ENCODE data around the gene ISM2. TPM values are rescaled to one million over a fixed set of nuclear protein-coding genes. Genes with fewer than 3 reads are reported as not detected.

The ISM2 gene
- total and polyA plus RNA-seq, 2 experiments from 2014 or later = 0.69 to 1.3 TPM

GRCh38 chr14:77509366-77509765, 10.8 kb upstream of the ISM2 start:
- H3F3A ChIP-seq (replicated peaks; ENCODE audit: low read depth) = no peaks in the 10 kb centered on the region
- H3K27ac ChIP-seq (ENCODE audit: low read depth) = no peak overlapping the region
- H3K4me2 ChIP-seq = no peak overlapping the region
- no peaks in the 10 kb centered on the region for H3K79me2 ChIP-seq (replicated peaks; ENCODE audit: insufficient read depth)
- no peaks in the 10 kb centered on the region for H3K9me2 ChIP-seq (ENCODE audit: insufficient read depth)
- no peaks in the 10 kb centered on the region for H3K4me1 ChIP-seq (ENCODE audit: insufficient read depth)
- peaks cover 16% of the 10 kb centered on the region; the same call in 2 of the 3 replicates for H3K36me3 Mint-ChIP-seq (ENCODE audit: low read depth)
- H3K4me3 ChIP-seq = no peak overlapping the region
- H3K27me3 Mint-ChIP-seq (ENCODE audit: insufficient read depth, low read depth, poor library complexity) = no peaks in the 10 kb centered on the region
- H2AFZ ChIP-seq = no peak overlapping the region
- no peak for DNase-seq (ENCODE audit: low spot score)
- no peaks in the 10 kb centered on the region for H3K4me1 Mint-ChIP-seq
- peaks cover 11% of the 10 kb centered on the region; the same call in 1 of the 2 replicates for H3K36me3 ChIP-seq (ENCODE audit: insufficient read depth)
- H4K20me1 ChIP-seq (replicated peaks; ENCODE audit: insufficient read depth) = no peaks in the 10 kb centered on the region
- TF ChIP-seq STAT1 (IDR thresholded peaks at IDR 0.05; ENCODE audit: unreplicated experiment) (no peak), POLR2AphosphoS5 (IDR thresholded peaks at IDR 0.05; ENCODE audit: low read depth) (no peak), JUNB (IDR thresholded peaks at IDR 0.05; ENCODE audit: unreplicated experiment) (no peak), CTCF (conservative IDR thresholded peaks at IDR 0.05; ENCODE audit: low read depth in 2 of 2) (no peak), ZNF114 (CRISPR knock-in tag; IDR thresholded peaks at IDR 0.05) (no peak), NANOG (IDR thresholded peaks at IDR 0.05; ENCODE audit: borderline replicate concordance) (no peak)
- no peak overlapping the region for H3K4me3 Mint-ChIP-seq
- H3K27me3 ChIP-seq (ENCODE audit: insufficient read depth) = no peaks in the 10 kb centered on the region
- no peak for ATAC-seq
- peaks cover 2% of the 10 kb centered on the region; the same call in 1 of the 3 replicates for H3K9me3 Mint-ChIP-seq
- no peak overlapping the region for H3K27ac Mint-ChIP-seq

- no peaks in the 10 kb centered on the region for H3K4me1 ChIP-seq (ENCODE audit: insufficient read depth)
- Mint-ChIP-seq H3K4me3 (no peak overlapping the region), H3K27me3 (ENCODE audit: insufficient read depth, low read depth, poor library complexity) (no peaks in the 10 kb centered on the region), H3K36me3 (ENCODE audit: low read depth) (peaks cover 16% of the 10 kb centered on the region; the same call in 2 of the 3 replicates), H3K27ac (no peak overlapping the region), H3K9me3 (peaks cover 5% of the 10 kb centered on the region; the same call in 1 of the 3 replicates), H3K4me1 (no peaks in the 10 kb centered on the region)
- H3K9me2 ChIP-seq (ENCODE audit: insufficient read depth) = no peaks in the 10 kb centered on the region
- peaks cover 11% of the 10 kb centered on the region; the same call in 1 of the 2 replicates for H3K36me3 ChIP-seq (ENCODE audit: insufficient read depth)
- ATAC-seq (no peak), DNase-seq (ENCODE audit: low spot score) (no peak)
- no peaks in the 10 kb centered on the region for H4K20me1 ChIP-seq (replicated peaks; ENCODE audit: insufficient read depth)
- H3K4me2 ChIP-seq = no peak overlapping the region
- H3F3A ChIP-seq (replicated peaks; ENCODE audit: low read depth) = no peaks in the 10 kb centered on the region
- H2AFZ ChIP-seq = no peak overlapping the region
- no peak overlapping the region for H3K27ac ChIP-seq (ENCODE audit: low read depth)
- no peak for TF ChIP-seq POLR2AphosphoS5 (IDR thresholded peaks at IDR 0.05; ENCODE audit: low read depth)
- no peak for TF ChIP-seq STAT1 (IDR thresholded peaks at IDR 0.05; ENCODE audit: unreplicated experiment)
- TF ChIP-seq ZNF114 (CRISPR knock-in tag; IDR thresholded peaks at IDR 0.05) = no peak
- no peak for TF ChIP-seq CREB1 (CRISPR knock-in tag; IDR thresholded peaks at IDR 0.05; ENCODE audit: low read depth)
- TF ChIP-seq EZH2 (IDR thresholded peaks at IDR 0.05; ENCODE audit: low read depth, unreplicated experiment) = no peak
- TF ChIP-seq REST (IDR thresholded peaks at IDR 0.05; ENCODE audit: unreplicated experiment) = no peak
- no peaks in the 10 kb centered on the region for H3K27me3 ChIP-seq (ENCODE audit: insufficient read depth)
- H3K4me3 ChIP-seq = no peak overlapping the region
- no peaks in the 10 kb centered on the region for H3K79me2 ChIP-seq (replicated peaks; ENCODE audit: insufficient read depth)
Measured at GRCh38 chr14:77508876-77509275, 10.3 kb upstream of the ISM2 start.

All from GM23338 (cell line).